Measurements from ENCODE around the gene HSD17B2.
"Not testable (repeated sequence)": the region's sequence is repeated elsewhere in the genome, so short reads cannot be mapped to it uniquely, and the experiment has no call there.

Gene HSD17B2

GRCh38 chr16:82134846-82135245 is 99.8 kb downstream of the HSD17B2 start:
- no peak for DNase-seq (ENCODE audit: low read depth)

DNA sequence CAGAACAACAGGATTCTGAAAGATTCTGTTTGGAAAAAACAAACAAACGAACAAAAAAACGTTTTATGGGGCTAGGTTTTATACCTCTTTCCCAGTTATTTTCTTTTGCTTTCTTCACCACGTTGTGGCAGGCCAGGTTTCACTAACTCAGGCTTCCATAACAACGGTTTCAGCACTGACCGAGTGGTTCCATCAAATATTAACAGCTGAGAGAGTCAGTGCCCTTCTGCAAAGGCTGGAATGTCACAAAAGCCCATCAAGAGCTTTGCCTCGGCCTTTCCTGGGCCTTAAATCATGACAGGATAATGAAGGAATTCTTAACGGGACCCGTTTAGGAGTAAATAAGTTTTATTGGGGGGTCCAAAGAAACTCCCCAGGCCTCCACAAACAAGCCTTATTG is 100.8 kb downstream of the HSD17B2 start:
- DNase-seq (ENCODE audit: low read depth), result no peak

DNA sequence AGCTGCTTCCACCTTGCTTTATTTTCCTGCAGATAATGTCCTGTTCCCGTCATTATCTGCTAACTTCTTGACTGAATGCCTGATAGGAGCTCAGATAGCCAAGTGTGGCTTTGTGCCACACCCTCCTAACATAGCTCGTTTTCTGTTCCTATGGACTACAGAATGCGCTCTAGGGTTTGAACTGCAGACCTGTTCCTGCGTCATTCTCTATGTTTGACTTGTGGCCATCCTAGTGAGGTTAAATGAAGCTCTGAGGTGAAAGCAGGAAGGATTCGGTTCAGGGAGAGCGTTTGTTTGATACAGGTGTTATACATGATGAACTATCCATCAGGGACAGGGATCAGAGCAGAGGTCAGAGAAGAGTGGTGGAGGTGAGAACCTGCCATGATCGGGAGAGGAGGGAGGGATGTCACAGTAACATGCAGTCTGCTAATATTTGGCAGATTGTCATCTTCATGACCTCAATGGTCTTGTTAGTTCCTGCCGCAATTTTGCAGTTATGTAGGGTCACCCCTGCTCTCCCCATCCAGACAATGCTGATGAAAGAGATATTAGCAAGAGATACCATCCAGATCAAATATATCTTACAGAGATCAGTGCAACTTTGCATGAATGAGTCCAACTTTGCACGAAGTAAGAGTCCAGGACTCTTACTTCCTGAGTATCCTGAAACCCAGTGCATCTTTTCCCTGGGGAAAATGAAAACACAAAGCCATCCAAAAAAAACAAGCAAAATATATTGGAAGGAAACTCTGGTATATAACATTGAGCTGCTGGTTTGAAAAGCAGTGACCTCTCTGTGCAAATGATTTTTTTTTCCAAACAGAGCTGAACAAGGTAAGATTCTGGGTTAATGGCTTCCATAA is 102.1 kb downstream of the HSD17B2 start:
- DNase-seq (ENCODE audit: low read depth), result no peak

GRCh38 chr16:82137822-82138167 is 102.7 kb downstream of the HSD17B2 start:
- no peak for DNase-seq (ENCODE audit: low read depth)

- DNase-seq (ENCODE audit: low read depth), result no peak
Measured at GRCh38 chr16:82138478-82139285, 103.6 kb downstream of the HSD17B2 start.

GRCh38 chr16:82139286-82139571 is 104.2 kb downstream of the HSD17B2 start:
- DNase-seq (ENCODE audit: low read depth), result not testable (repeated sequence)

DNA sequence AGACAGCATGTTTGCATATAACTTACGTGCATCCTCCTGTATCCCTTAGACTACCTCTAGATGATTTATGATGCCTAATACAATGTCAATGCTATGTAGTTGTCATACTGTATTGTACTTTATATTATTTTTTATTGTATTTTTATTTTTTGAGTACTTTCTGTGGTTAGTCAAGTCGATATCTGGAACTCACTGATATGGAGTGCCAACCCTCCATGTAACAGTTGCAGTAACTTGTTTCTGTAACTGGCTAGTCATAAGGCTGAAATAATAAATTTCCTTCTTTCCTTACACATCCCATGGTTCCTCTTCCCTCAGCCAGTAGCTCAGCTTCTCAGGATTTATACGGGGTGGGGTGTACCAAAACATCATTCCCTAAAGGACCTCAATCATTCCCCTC is 111.5 kb downstream of the HSD17B2 start:
- DNase-seq (ENCODE audit: low read depth), result no peak

GRCh38 chr16:82146957-82147356 is 111.9 kb downstream of the HSD17B2 start:
- no peak for DNase-seq (ENCODE audit: low read depth)

DNA sequence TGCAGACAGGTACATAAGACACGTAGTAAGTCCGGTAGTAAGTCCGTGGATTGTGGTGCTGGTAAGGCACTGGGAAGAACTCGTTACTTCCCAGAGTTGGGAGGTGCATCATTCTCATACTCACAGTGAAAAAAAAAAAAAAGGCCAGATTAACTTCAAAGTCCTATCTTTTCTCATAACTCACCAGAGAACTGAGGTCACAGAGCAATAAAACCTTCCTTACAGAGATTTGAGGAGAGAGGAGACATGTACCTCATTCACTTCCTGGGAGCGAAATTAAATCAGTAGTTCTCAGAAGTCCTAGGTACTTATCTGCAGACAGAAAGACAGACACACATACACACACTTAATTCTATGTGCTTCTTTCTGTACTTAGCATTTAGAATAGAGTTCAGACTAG is 112.5 kb downstream of the HSD17B2 start:
- DNase-seq (ENCODE audit: low read depth), result no peak

Measured in fibroblast of the conjunctiva (primary cell).